Neural cell (in vitro differentiated cells): ENCODE results near the gene IWS1.

Experiments
- EZH2 ChIP-seq: fragments of 200-600, 300-800 bp; shearing (Covaris generic), sonication (generic); IDR thresholded peaks from 2 replicates; pipeline ENCODE4 v1.6.1; 2014; ENCODE audit warnings: antibody characterized with exemption, low read length, borderline replicate concordance, mild to moderate bottlenecking; ENCODE audit not compliant: insufficient read depth, poor library complexity, severe bottlenecking
- POLR2AphosphoS5 ChIP-seq: IDR thresholded peaks from 2 replicates; pipeline ENCODE4 v1.6.1; 2012
- RAD21 ChIP-seq: fragments of 450-650 bp; conservative IDR thresholded peaks from 2 replicates; pipeline ENCODE4 v1.6.1; 2014; ENCODE audit warnings: antibody characterized with exemption, mild to moderate bottlenecking, moderate library complexity
- TF ChIP-seq, protein P1 (sequence below): fragments of 450-650 bp; IDR thresholded peaks from 2 replicates; pipeline ENCODE4 v1.5.1; 2014; ENCODE audit warnings: antibody characterized with exemption, mild to moderate bottlenecking, moderate library complexity; ENCODE audit not compliant: poor library complexity, severe bottlenecking
- TF ChIP-seq, protein P2 (sequence below): IDR thresholded peaks from 2 replicates; pipeline ENCODE4 v1.6.1; 2012; ENCODE audit warnings: borderline replicate concordance

DNA sequence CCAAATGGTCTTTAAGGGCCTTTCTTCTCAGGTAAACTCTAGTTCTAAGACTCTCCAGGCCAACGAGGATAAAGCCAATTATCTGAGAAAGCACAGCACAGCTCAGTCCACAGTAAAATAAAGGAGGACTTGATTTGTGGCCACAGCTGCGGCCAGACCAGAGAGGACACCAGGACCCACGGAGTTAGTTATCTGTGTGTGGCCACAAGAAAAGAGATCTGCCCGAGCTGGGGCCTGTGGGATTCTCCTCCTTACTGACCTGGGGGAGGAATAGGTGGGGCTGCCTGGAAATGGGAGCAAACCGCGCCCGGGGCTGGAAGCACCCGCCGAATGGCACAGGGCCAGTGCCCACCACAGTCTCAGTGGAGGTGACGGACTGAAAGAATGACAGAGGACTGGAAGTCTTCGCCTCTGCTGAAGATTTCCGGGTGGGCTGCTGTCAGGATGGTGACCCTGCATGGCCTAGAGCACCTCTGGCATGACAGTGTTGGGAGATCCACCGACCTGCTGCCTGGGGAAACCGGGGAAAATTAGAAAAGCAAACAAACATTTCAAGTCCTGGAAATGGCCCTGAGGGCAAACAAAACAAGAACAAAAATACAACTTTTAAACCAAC, 94.8 kb downstream of the IWS1 start:
- TF ChIP-seq, protein P1, sequence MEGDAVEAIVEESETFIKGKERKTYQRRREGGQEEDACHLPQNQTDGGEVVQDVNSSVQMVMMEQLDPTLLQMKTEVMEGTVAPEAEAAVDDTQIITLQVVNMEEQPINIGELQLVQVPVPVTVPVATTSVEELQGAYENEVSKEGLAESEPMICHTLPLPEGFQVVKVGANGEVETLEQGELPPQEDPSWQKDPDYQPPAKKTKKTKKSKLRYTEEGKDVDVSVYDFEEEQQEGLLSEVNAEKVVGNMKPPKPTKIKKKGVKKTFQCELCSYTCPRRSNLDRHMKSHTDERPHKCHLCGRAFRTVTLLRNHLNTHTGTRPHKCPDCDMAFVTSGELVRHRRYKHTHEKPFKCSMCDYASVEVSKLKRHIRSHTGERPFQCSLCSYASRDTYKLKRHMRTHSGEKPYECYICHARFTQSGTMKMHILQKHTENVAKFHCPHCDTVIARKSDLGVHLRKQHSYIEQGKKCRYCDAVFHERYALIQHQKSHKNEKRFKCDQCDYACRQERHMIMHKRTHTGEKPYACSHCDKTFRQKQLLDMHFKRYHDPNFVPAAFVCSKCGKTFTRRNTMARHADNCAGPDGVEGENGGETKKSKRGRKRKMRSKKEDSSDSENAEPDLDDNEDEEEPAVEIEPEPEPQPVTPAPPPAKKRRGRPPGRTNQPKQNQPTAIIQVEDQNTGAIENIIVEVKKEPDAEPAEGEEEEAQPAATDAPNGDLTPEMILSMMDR = no peak
- TF ChIP-seq, protein P2, sequence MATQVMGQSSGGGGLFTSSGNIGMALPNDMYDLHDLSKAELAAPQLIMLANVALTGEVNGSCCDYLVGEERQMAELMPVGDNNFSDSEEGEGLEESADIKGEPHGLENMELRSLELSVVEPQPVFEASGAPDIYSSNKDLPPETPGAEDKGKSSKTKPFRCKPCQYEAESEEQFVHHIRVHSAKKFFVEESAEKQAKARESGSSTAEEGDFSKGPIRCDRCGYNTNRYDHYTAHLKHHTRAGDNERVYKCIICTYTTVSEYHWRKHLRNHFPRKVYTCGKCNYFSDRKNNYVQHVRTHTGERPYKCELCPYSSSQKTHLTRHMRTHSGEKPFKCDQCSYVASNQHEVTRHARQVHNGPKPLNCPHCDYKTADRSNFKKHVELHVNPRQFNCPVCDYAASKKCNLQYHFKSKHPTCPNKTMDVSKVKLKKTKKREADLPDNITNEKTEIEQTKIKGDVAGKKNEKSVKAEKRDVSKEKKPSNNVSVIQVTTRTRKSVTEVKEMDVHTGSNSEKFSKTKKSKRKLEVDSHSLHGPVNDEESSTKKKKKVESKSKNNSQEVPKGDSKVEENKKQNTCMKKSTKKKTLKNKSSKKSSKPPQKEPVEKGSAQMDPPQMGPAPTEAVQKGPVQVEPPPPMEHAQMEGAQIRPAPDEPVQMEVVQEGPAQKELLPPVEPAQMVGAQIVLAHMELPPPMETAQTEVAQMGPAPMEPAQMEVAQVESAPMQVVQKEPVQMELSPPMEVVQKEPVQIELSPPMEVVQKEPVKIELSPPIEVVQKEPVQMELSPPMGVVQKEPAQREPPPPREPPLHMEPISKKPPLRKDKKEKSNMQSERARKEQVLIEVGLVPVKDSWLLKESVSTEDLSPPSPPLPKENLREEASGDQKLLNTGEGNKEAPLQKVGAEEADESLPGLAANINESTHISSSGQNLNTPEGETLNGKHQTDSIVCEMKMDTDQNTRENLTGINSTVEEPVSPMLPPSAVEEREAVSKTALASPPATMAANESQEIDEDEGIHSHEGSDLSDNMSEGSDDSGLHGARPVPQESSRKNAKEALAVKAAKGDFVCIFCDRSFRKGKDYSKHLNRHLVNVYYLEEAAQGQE = no peak
- no peak for TF ChIP-seq POLR2AphosphoS5
- no peak for TF ChIP-seq EZH2
- no peak for TF ChIP-seq RAD21
